HUES64 (cell line): ENCODE measurements around the gene FMNL2.

Experiments
- H3K27ac ChIP-seq: 2 replicates; pipeline ENCODE4 v1.7.0; 2013; ENCODE audit warnings: low read depth, low read length, inconsistent platforms
- H3K27me3 ChIP-seq: 2 replicates; pipeline ENCODE4 v1.6.1; 2013; ENCODE audit warnings: mild to moderate bottlenecking, low read length; ENCODE audit not compliant: insufficient read depth
- H3K36me3 ChIP-seq: 2 replicates; pipeline ENCODE4 v1.6.1; 2013; ENCODE audit warnings: mild to moderate bottlenecking, low read length; ENCODE audit not compliant: insufficient read depth
- H3K4me1 ChIP-seq: 2 replicates; pipeline ENCODE4 v1.6.1; 2013; ENCODE audit warnings: mild to moderate bottlenecking, low read length, moderate library complexity; ENCODE audit not compliant: insufficient read depth
- H3K4me3 ChIP-seq: 2 replicates; pipeline ENCODE4 v1.5.1; 2013; ENCODE audit warnings: mild to moderate bottlenecking, low read length, moderate library complexity
- H3K9ac ChIP-seq: 2 replicates; pipeline ENCODE4 v1.6.1; 2013; ENCODE audit warnings: mild to moderate bottlenecking, low read depth, low read length
- H3K9me3 ChIP-seq: 2 replicates; pipeline ENCODE4 v1.6.1; 2013; ENCODE audit warnings: low read depth, low read length; ENCODE audit not compliant: insufficient read depth
- WGBS: fragments of 150-250, 120-280 bp; methylation state at CpG from one replicate; pipeline ENCODE4 v1.1.7; 2013; ENCODE audit warnings: missing lambda C conversion rate; 5-methylcytosine and 5-hydroxymethylcytosine counted together

FMNL2 gene

GRCh38 chr2:152582081-152582480 lies 247.1 kb downstream of the FMNL2 start:
- no peak overlapping the region for H3K4me3 ChIP-seq
- H3K27ac ChIP-seq: no peak overlapping the region
- no peaks in the 10 kb centered on the region for H3K9me3 ChIP-seq
- H3K4me1 ChIP-seq: peaks cover under 1% of the 10 kb centered on the region; the same call in 1 of the 2 replicates
- no peak overlapping the region for H3K9ac ChIP-seq
- 96% methylated on average over 2 of the region's 2 CpGs for WGBS
- no peaks in the 10 kb centered on the region for H3K27me3 ChIP-seq
- peaks cover 23% of the 10 kb centered on the region for H3K36me3 ChIP-seq

DNA sequence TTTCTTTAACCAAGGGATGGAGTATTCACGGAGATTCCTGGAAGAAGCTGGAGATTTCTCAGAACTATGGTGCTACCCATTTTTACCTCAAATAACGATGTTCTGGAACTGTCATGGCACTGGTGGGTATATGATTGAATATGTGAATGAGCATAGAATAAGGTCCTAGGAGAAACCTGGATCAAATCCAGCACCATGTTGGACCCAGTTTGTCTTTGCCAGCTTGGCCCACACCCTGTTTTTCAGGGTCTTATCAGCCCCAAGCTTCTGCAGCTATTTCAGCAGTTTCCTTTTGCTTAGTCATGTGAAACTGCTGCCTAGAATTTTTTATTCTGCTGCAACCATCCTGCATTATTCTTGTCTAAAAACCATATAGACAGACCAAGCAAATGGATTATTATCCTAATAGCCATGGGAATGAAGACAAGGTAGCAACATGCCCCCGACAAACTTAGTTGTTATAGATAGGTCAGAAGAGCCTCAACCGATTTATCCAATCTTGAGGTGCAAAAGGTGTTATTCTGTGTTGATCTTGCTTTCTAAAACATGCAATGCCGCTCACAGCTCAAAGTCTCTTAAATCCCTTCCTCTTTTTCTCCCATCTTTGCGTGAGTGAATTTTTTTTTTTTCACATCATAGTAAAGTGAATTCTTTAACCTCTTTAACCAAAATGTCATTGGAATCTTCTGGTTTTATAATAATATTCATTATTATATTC lies 248.7 kb downstream of the FMNL2 start:
- Histone ChIP-seq H3K36me3 (peaks cover 23% of the 10 kb centered on the region), H3K4me1 (no peaks in the 10 kb centered on the region), H3K27me3 (no peaks in the 10 kb centered on the region), H3K27ac (no peak overlapping the region), H3K4me3 (no peak overlapping the region), H3K9ac (no peak overlapping the region), H3K9me3 (no peaks in the 10 kb centered on the region)
- WGBS: 93% methylated on average over 4 of the region's 6 CpGs

DNA sequence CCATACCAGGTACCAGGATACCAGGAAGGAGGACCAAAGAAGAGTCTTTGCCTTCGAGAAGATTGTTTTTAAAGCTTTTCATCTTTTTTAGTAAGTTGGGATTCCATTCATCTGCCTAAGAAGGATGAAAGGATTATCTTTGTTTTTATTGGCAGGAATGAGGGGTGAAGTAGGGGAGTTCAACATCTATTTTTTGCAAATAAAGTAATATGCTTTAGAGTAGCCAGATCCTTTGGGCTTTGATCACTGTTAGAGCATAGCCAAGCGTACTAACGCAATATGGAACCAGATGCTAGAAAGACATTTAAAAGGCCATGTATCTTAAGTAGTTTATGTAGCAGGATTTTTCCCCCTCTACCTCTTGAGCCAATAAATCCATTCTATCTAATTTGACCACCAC lies 249.3 kb downstream of the FMNL2 start:
- Histone ChIP-seq H3K9me3 (no peaks in the 10 kb centered on the region), H3K4me3 (no peak overlapping the region), H3K27ac (no peak overlapping the region), H3K4me1 (no peaks in the 10 kb centered on the region), H3K27me3 (no peaks in the 10 kb centered on the region), H3K36me3 (peaks cover 24% of the 10 kb centered on the region), H3K9ac (no peak overlapping the region)
- WGBS: 93% methylated on average over 3 of the region's 3 CpGs

- no peaks in the 10 kb centered on the region for H3K27me3 ChIP-seq
- H3K9ac ChIP-seq: no peak overlapping the region
- H3K4me3 ChIP-seq: no peak overlapping the region
- H3K9me3 ChIP-seq: no peaks in the 10 kb centered on the region
- H3K27ac ChIP-seq: no peak overlapping the region
- WGBS: 97% methylated on average over 3 of the region's 3 CpGs
- peaks cover 21% of the 10 kb centered on the region for H3K36me3 ChIP-seq
- no peaks in the 10 kb centered on the region for H3K4me1 ChIP-seq
Observed at GRCh38 chr2:152585830-152586484, 251.0 kb downstream of the FMNL2 start.

DNA sequence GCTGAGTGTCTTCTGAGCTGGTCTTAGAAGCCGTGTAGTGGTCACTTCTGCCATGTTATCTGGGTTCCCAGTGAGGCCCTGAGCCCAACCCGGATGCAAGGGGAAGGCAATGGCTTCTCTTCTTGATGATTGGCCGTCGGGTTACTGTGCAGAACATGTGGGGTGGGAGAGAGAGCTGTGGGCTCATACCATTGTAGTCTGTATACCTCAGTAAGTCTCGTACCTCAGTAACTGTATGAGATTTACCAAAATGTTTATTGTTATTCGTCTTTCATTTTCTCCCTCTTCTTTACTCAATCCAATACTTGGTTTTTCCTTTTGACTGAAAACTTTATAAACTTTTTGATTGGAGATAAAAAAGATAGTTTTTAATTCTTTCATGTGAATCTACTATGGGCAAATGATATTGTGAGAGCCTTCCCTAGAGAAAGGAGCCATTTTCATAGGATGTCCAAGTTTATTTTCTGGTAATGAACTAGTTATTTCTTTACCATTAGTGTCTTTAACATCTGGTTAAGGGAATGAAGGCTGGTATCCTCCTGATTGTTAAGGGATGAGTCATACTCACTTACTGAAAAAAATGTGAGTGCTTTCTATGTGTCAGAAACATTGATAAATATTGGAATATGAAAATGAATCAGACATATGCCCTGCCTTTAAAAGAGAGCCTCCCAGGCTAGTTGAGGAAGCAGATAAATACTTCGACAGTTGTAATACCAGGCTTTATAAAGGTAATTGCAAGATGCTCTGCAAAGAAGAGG lies 252.4 kb downstream of the FMNL2 start:
- Histone ChIP-seq H3K27ac (no peak overlapping the region), H3K36me3 (peaks cover 7% of the 10 kb centered on the region; the same call in 1 of the 2 replicates), H3K9me3 (no peaks in the 10 kb centered on the region), H3K4me3 (no peak overlapping the region), H3K27me3 (no peaks in the 10 kb centered on the region), H3K4me1 (no peaks in the 10 kb centered on the region), H3K9ac (no peak overlapping the region)
- 92% methylated on average over 6 of the region's 7 CpGs for WGBS

- H3K36me3 ChIP-seq: peaks cover 8% of the 10 kb centered on the region
Observed at GRCh38 chr2:152588998-152589397, 254.0 kb downstream of the FMNL2 start.

DNA sequence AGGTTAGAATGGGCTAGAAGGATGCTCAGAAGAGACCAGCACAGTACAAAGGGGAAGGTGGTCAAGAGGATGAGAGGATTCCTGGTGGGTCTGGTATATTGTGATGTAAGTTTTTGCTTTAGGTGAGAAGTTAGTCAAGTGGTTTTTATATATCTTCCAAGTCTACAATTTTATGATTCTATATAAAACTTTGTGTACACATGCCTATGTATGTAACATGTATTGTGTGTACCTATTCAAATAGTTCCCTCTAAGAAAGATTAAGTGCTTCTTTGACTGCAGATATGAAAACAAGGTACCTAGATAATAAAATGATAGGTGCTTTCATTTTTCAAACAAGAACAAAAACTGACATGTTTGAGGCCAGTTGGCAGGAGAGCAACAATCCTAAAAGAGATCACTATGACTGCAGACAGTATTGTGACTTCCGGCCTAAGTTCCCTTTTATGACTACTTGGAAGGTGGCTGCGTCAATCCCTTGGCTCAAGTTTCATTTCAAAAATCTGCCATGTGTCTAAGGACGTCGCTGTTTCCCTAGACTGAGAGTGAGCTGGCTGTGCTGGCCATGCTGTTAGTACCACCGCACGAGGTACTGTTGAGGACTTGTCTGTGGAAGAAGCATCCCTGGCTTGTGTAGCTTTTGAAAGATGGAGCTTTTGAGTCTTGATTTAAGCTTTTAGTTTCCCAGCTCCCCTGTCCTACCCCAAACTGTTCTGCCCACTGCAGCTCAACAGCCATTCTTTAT lies 259.2 kb downstream of the FMNL2 start:
- Histone ChIP-seq H3K9me3 (no peaks in the 10 kb centered on the region), H3K27me3 (no peaks in the 10 kb centered on the region), H3K27ac (no peak overlapping the region), H3K4me3 (no peak overlapping the region), H3K36me3 (peaks cover 7% of the 10 kb centered on the region), H3K4me1 (no peaks in the 10 kb centered on the region), H3K9ac (no peak overlapping the region)
- 96% methylated on average over 6 of the region's 6 CpGs for WGBS

More at GRCh38 chr2:152588998-152589397, 254.0 kb downstream of the FMNL2 start:
- Histone ChIP-seq H3K9me3 (no peaks in the 10 kb centered on the region), H3K27ac (no peak overlapping the region), H3K4me3 (no peak overlapping the region), H3K9ac (no peak overlapping the region), H3K4me1 (no peaks in the 10 kb centered on the region), H3K27me3 (no peaks in the 10 kb centered on the region)
- WGBS: 92% methylated on average over 6 of the region's 6 CpGs

DNA sequence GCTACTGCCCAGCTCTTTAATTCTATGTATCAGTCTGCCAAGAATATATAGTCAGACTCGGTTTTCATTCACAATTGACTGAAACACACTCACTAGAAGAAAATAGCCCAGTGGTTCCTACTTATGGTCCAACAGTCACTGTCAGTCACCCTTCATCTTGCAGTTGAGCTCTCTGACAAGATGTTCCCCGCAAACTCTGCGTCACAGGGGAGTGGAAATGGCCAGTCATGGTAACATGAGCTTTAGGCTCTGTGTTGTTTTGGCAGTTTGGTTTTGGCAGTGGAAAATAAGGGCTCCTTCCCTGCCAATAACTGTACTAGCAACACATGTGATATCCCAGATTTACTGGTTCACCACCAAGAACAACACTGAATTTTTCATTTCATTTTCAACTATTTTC lies 259.8 kb downstream of the FMNL2 start:
- WGBS: 78% methylated on average over 3 of the region's 3 CpGs
- no peak overlapping the region for H3K27ac ChIP-seq
- H3K4me3 ChIP-seq: no peak overlapping the region
- H3K4me1 ChIP-seq: peaks cover 5% of the 10 kb centered on the region
- no peaks in the 10 kb centered on the region for H3K9me3 ChIP-seq
- peaks cover 3% of the 10 kb centered on the region; the same call in 1 of the 2 replicates for H3K36me3 ChIP-seq
- no peak overlapping the region for H3K9ac ChIP-seq
- no peaks in the 10 kb centered on the region for H3K27me3 ChIP-seq

GRCh38 chr2:152598975-152599759 lies 264.2 kb downstream of the FMNL2 start:
- Histone ChIP-seq H3K36me3 (no peaks in the 10 kb centered on the region), H3K9me3 (no peaks in the 10 kb centered on the region), H3K27ac (no peak overlapping the region), H3K9ac (no peak overlapping the region), H3K27me3 (no peaks in the 10 kb centered on the region), H3K4me1 (peaks cover 11% of the 10 kb centered on the region), H3K4me3 (no peak overlapping the region)
- 96% methylated on average over 9 of the region's 9 CpGs for WGBS

GRCh38 chr2:152600051-152600657 lies 265.2 kb downstream of the FMNL2 start:
- Histone ChIP-seq H3K4me3 (no peak overlapping the region), H3K36me3 (no peaks in the 10 kb centered on the region), H3K27me3 (no peaks in the 10 kb centered on the region), H3K27ac (0 out of 2 replicates have a peak overlapping the region, but pooled peaks have one; percentile 12), H3K4me1 (peaks cover 11% of the 10 kb centered on the region), H3K9ac (no peak overlapping the region), H3K9me3 (no peaks in the 10 kb centered on the region)
- 77% methylated on average over 6 of the region's 6 CpGs for WGBS
